Skeletal muscle tissue (tissue), 4 donors: Measurements from ENCODE around the gene CSF2RB. TPM values are rescaled to one million over a fixed set of nuclear protein-coding genes. Genes with fewer than 3 reads are reported as not detected.

Experiments
- H3K27ac ChIP-seq: one replicate; pipeline ENCODE4 v1.7.0; 2013; ENCODE audit warnings: mild to moderate bottlenecking, low read depth, low read length, inconsistent platforms
- H3K27me3 ChIP-seq, 3 donors: one replicate each; pipeline ENCODE4 v1.7.0; 2013; ENCODE audit warnings: low read length in 3 of 3; ENCODE audit not compliant: control insufficient read depth in 3 of 3, insufficient read depth in 3 of 3
- H3K36me3 ChIP-seq, 3 donors: one replicate each; pipeline ENCODE4 v1.7.0; 2013; ENCODE audit warnings: low read length in 3 of 3; ENCODE audit not compliant: control insufficient read depth in 3 of 3, insufficient read depth in 3 of 3
- H3K4me1 ChIP-seq, 3 donors: one replicate each; pipeline ENCODE4 v1.7.0; 2013; ENCODE audit warnings: low read length in 3 of 3, mild to moderate bottlenecking in 3 of 3; ENCODE audit not compliant: control insufficient read depth in 3 of 3, insufficient read depth in 3 of 3
- H3K4me3 ChIP-seq, 3 donors: one replicate each; pipeline ENCODE4 v1.7.0; 2013; ENCODE audit warnings: low read length in 3 of 3
- H3K9ac ChIP-seq, 3 donors: one replicate each; pipeline ENCODE4 v1.7.0; 2013; ENCODE audit warnings: low read length in 3 of 3, mild to moderate bottlenecking in 3 of 3, moderate library complexity in 2 of 3, low read depth in 1 of 3
- H3K9me3 ChIP-seq, 3 donors: one replicate each; pipeline ENCODE4 v1.7.0; 2013; ENCODE audit warnings: low read length in 3 of 3; ENCODE audit not compliant: control insufficient read depth in 3 of 3
- total RNA-seq: library from RNA; depleted of rRNA; stranded (reverse); fragments of >200 nt; gene quantifications from one replicate; pipeline ENCODE4 v1.2.3, GENCODE V29; 2014
- donor health status: Osteomylitis.

CSF2RB gene
- total RNA-seq, 1 donor from 2014 or later = 2.6 TPM

DNA sequence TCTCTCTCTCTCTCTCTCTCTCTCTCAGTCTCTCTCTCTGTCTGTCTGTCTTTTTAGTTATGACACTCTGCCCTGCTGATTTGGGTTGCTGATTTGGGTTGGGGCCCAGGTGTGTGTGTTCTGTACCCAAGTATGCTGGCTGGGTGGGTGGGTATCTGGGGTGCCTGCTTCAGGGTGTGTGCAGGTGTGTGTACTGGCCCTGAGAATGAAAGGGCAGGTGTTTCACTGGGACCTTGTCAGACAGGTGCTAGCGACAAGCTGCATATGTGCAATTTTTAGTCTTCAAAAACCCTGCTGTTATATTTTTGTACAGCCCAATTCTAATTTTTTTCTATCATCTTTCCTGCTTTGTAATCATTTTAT lies 943 bp downstream of the CSF2RB start:
- peaks cover 0 to 3% (median 0%) of the 10 kb centered on the region in 3 donors for H3K4me1 ChIP-seq
- H3K27me3 ChIP-seq = peaks cover 0 to 15% (median 12%) of the 10 kb centered on the region in 3 donors
- H3K36me3 ChIP-seq = no peaks in the 10 kb centered on the region
- H3K27ac ChIP-seq = no peak overlapping the region
- H3K9me3 ChIP-seq = peaks cover 0 to 5% (median 0%) of the 10 kb centered on the region in 3 donors
- H3K4me3 ChIP-seq = peak overlapping the region in 1 of 3 donors; percentile 50
- no peak overlapping the region for H3K9ac ChIP-seq

DNA sequence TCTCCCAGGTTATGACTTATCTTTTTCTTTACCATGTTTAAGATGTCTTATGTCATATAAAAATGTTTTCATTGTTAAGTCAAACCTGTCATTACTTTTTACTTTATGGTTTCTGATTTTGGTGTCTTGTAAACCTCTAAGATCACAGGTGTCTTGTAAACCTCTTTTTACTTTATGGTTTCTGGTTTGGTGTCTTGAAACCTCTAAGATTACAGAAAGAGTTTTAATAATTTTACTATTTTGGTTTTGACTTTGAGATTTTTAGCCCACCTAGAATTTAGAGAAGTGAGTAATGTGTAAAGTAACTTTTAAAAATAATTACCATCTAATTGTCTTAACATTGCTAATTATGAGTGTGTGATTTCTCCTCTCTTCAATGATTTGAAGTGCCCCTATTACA lies 2.6 kb downstream of the CSF2RB start:
- Histone ChIP-seq H3K4me3 (no peak overlapping the region), H3K4me1 (peaks cover 0 to 3% (median 0%) of the 10 kb centered on the region in 3 donors), H3K36me3 (no peaks in the 10 kb centered on the region), H3K9me3 (peaks cover 0 to 5% (median 0%) of the 10 kb centered on the region in 3 donors), H3K9ac (no peak overlapping the region), H3K27ac (no peak overlapping the region), H3K27me3 (peaks cover 0 to 11% (median 10%) of the 10 kb centered on the region in 3 donors)

DNA sequence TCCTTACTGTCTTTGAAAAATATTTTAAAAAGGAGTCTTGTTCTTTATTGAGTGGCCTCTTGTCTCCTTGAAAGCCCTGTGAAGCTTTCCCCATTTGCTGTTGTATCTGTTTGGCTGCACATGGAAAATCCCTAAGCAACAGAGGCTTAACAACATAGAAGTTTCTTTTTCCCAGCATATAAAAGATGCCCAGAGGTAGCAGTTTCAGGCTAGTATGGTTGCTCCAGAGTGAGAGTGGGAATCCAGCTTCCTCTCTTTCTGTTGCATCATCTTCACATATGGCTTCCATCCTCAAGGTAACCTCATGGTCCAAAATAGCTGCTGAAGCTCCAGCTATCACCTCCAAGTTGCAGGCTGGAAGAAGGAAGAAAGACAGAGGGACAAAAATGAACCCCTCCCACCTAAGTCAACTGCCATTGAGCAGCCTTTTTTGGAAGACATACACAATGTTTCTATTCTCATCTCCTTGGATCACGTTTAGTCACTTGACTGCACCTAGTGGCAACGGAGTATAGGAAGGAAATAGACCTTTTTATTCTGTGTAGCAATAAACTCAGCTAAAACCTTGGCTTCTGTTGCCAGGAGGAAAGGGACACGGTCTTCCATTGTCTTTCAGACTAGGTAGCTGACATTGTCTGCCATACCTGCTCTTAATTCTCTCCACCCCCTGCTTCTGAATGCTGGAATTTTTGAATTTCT lies 5.3 kb downstream of the CSF2RB start:
- no peak overlapping the region for H3K4me3 ChIP-seq
- no peak overlapping the region for H3K27ac ChIP-seq
- H3K36me3 ChIP-seq = no peaks in the 10 kb centered on the region
- peaks cover 7 to 29% (median 26%) of the 10 kb centered on the region in 3 donors for H3K27me3 ChIP-seq
- H3K4me1 ChIP-seq = peaks cover 0 to 4% (median 2%) of the 10 kb centered on the region in 3 donors
- peaks cover 0 to 5% (median 0%) of the 10 kb centered on the region in 3 donors for H3K9me3 ChIP-seq
- no peak overlapping the region for H3K9ac ChIP-seq

DNA sequence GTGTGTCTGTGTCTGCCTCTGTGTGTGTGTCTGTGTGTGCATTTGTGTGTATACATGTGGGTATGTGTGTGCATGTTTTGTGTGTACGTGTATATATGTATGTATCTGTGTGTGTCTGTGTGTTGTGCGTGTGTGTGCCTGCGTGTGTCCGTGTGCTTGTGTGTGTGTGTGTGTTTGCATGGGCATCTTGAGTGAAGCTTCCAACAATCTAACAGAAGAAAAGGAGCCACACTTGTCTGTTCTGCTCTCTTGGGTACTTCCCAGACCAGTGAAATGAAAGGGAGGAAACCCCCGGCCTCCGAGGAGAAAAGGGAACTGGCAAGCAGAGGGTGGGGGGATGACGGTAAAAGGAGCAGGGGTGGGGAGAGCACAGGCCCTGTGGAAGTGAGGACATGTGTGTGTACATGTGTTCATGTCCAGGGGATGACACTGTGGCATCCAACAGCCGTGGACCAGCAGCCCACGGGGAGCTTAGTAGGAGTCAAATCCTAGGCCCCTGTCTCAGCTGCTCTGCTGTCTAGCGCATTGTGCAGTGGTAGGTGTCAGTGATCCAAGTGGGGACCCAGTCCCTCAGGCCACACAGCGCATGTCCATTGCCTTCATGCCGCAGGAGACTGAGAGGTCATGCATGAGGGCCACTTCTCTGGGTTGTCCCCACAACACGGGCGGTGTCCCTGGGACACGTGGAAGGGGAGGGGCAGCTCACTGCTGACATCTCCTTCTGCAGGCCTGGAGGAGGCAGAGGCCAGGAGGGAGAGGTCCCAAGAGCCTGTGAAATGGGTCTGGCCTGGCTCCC lies 8.1 kb downstream of the CSF2RB start:
- no peaks in the 10 kb centered on the region for H3K36me3 ChIP-seq
- no peak overlapping the region for H3K4me3 ChIP-seq
- H3K9ac ChIP-seq = no peak overlapping the region

DNA sequence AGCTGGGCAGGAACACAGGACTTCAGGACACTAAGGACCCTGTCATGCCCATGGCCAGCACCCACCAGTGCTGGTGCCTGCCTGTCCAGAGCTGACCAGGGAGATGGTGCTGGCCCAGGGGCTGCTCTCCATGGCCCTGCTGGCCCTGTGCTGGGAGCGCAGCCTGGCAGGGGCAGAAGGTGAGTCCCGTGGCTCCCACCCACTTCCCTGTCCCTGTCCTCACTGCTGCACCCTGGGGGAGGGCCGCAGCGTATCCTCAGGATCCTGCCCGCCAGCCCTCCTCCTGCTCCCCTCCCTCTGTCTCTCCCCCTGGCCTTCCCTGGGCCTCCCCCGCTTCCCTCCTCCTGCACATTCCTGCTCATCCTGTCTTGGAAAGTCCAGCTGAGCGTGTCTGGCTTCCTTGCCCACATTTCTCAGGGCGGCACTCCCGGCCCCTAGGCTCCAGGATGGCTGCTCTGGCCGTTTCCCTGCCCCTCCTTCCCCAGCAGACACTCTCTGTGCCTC lies 8.7 kb downstream of the CSF2RB start:
- H3K27me3 ChIP-seq = peaks cover 30 to 51% (median 47%) of the 10 kb centered on the region in 3 donors
- no peak overlapping the region for H3K27ac ChIP-seq

More for the DNA sequence above, 8.1 kb downstream of the CSF2RB start:
- Histone ChIP-seq H3K27me3 (peaks cover 23 to 45% (median 42%) of the 10 kb centered on the region in 3 donors), H3K4me1 (peaks cover 0 to 4% (median 2%) of the 10 kb centered on the region in 3 donors), H3K9me3 (peaks cover 0 to 5% (median 0%) of the 10 kb centered on the region in 3 donors), H3K27ac (no peak overlapping the region)

DNA sequence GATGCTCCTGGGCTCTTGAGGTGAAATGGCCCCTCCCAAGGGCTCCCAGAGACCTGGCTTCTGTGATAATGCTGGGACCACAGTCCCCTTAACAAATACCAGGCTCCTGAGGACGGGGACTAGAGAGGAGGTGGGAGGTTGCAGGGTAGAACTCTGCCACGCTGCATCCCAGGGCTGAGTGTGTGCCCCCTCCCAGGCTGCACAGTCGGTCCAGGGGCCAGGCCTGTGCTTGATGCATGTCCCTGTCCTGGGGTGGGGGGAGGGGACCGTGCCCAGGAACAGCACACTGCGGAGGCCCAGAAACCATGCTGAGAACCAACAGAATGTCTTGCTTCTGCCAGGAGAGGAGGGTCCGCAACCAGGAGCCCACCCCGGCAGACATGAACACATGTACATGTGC lies 9.3 kb downstream of the CSF2RB start:
- H3K9ac ChIP-seq = no peak overlapping the region
- H3K36me3 ChIP-seq = no peaks in the 10 kb centered on the region
- H3K4me3 ChIP-seq = no peak overlapping the region
- H3K4me1 ChIP-seq = peaks cover 0 to 4% (median 2%) of the 10 kb centered on the region in 3 donors
- H3K27me3 ChIP-seq = peaks cover 34 to 57% (median 53%) of the 10 kb centered on the region in 3 donors
- H3K27ac ChIP-seq = no peak overlapping the region
- H3K9me3 ChIP-seq = peaks cover 0 to 5% (median 0%) of the 10 kb centered on the region in 3 donors

More for the DNA sequence above, 8.7 kb downstream of the CSF2RB start:
- no peaks in the 10 kb centered on the region for H3K36me3 ChIP-seq
- H3K4me1 ChIP-seq = peaks cover 0 to 4% (median 2%) of the 10 kb centered on the region in 3 donors
- no peak overlapping the region for H3K9ac ChIP-seq
- H3K9me3 ChIP-seq = peaks cover 0 to 5% (median 0%) of the 10 kb centered on the region in 3 donors
- H3K4me3 ChIP-seq = no peak overlapping the region

DNA sequence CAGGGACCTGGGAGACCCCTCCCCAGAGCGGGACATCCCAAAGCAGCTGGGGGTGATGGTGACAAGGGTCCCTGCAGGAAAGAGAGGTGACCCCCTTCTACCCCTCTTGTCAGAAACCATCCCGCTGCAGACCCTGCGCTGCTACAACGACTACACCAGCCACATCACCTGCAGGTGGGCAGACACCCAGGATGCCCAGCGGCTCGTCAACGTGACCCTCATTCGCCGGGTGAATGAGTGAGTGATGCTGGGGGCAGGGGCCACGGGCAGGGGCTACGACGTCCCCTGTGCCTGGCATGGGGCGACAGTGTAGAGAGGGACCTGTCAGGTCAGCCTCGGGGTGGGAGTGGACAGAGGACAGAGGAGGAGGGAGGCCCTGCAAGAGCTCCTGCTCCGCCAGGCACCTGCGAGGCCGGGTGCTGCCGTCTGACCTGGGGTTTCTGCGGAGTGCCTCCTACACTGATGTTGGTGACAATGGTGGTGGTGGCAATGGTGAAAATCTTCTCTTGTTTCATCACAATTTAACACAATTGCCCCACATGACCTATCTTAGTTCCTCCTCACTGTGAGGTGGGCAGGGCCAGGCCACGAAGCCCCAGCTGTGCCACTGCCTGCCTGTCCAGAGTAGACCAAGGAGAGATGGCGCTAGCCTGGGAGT lies 9.8 kb downstream of the CSF2RB start:
- Histone ChIP-seq H3K36me3 (no peaks in the 10 kb centered on the region), H3K27ac (no peak overlapping the region), H3K9me3 (peaks cover 0 to 5% (median 0%) of the 10 kb centered on the region in 3 donors), H3K4me1 (peaks cover 0 to 4% (median 2%) of the 10 kb centered on the region in 3 donors), H3K4me3 (no peak overlapping the region), H3K27me3 (peaks cover 34 to 62% (median 58%) of the 10 kb centered on the region in 3 donors), H3K9ac (no peak overlapping the region)

DNA sequence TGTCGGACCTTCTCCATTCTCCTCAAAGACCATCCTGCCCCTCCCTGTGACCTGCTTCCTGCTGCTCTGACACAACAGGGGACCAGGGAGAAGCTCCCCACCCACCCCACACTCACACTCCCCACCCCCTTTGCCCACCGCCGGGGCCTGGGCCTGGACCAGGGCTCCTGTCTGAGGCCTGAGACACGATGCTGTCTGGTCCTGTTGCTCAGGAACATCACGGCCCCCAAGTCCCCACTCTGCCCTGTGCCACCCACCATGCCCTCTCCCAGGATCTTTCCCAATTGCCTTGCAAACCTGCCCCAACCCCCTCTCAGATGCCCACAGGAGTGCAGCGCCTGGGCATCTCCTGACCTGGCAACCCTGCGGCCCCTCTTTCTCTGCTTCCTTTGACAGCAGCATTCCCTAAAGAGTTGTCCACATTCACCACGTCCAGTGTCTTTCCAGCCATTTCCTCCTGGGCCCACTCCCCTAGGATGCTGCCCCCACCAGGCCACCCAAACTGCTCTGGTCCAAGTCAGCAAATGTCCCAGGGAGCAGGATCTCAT lies 10.8 kb downstream of the CSF2RB start:
- Histone ChIP-seq H3K9ac (no peak overlapping the region), H3K27me3 (peaks cover 42 to 69% (median 64%) of the 10 kb centered on the region in 3 donors), H3K27ac (no peak overlapping the region), H3K36me3 (no peaks in the 10 kb centered on the region), H3K4me3 (no peak overlapping the region), H3K9me3 (no peaks in the 10 kb centered on the region), H3K4me1 (peaks cover 0 to 4% (median 2%) of the 10 kb centered on the region in 3 donors)
